GM19463 (cell line): ENCODE measurements around the gene PRSS21.

Experiments
- ATAC-seq: cut with Tn5 transposase; IDR thresholded peaks from one replicate; pipeline ENCODE4 v1.9.1; 2021; ENCODE audit warnings: mild to moderate bottlenecking, moderate library complexity; ENCODE audit not compliant: unreplicated experiment

Gene PRSS21

DNA sequence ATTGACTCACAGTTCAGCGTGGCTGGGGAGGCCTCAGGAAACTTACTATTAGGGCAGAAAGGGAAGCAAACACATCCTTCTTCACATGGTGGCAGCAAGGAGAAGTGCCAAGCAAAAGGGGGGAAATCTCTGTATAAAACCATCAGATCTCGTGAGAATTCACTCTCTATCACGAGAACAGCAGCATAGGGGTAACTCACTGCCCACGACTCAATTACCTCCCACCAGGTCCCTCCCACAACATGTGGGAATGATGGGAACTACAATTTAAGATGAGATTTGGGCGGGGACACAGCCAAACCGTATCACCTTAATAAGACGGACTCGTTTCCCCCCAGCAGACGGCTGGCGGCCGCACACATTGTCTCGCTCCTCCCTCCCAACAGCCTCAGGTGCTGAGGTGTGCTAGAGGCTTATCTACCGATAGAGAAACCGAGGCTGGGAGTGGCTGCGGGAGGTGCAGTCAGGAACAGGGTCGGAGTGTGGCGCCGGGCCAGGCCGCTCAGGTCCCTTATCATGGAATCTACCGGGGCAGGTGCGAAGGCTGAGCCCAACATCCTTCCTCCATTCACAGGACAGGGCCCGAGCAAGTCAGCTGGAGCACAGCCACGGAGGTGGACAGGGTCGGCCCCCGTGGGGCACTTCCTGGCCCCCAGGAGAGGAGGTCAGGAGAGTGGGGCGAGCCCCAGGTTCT is 8.2 kb downstream of the PRSS21 start:
- ATAC-seq: no peak

- ATAC-seq: no peak
Observed at GRCh38 chr16:2825906-2826305, 8.9 kb downstream of the PRSS21 start.

DNA sequence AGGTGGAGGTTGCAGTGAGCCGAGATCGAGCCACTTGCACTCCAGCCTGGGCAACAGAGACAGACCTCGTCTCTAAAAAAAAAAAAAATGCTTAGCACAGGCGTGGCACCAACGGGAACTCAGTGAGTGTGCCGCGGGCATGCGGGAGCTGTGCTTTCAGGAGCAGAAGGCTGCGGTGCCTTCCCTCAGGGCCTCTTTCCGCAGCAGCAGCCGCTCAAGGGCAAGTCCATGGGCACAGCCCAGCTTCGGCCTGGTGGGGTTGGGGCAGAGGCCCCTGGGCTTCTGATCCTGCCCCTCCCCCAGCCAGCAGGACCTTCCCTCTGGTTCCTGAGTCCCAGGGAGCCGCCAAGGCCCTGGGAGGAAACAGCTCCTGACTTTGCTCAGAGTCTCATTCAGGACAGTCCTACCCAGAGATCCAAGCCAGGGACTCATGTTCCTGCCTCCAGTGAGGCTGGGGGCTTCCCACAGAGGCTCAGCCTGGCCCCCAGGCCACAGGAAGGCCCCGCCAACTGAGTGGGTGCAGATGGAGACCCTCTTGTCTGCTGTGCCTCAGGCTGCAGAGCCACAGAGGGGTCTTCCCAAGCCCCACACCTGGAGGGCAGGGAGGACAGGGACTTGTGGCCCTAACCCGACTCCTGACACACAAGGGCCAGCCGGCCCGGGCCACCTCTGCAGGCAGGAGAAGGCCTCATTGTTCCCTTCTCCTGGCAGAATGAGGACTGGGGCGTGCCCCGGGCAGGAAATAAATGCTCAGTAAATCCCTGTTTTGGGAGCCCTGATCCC is 9.7 kb downstream of the PRSS21 start:
- ATAC-seq: no peak

DNA sequence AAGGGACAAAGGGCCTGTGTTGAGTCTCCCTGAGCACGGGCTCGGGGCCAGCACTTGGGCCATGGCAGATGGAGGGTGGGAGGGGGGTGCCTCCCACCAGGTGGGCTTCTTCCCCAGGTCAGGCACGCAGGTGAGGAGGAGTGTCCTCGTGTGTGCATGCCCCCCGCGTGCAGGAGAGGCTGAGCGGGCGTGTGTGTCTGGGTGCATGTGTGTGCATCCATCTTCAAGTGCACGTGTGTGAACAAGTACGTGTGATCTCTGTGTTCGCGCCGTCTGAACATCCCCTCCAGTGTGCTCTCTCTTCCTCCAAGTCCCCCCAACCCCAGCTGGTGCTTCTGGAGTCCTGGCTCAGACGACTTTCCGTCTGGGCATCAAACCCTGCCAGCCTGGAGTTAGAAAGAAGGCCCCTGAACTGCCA is 10.3 kb downstream of the PRSS21 start:
- ATAC-seq: no peak

GRCh38 chr16:2827831-2828520 is 10.9 kb downstream of the PRSS21 start:
- no peak for ATAC-seq

DNA sequence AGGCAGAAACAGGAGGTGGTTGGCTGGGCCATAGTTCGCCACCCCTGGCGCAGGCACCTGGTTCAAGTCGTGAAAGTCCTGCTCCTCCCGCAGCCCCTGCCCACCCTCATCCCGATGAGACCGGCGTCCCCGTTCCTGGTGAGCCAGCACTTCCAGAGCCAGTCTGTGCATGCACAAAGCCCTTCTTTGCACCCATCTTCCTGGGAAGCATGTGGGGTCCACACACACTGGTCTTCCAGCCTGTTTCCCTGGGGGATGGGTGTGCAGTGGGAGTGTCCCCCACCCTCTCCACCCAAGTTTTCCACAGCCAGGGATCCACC is 11.4 kb downstream of the PRSS21 start:
- no peak for ATAC-seq

- ATAC-seq: no peak
Observed at GRCh38 chr16:2828876-2829430, 11.9 kb downstream of the PRSS21 start.

GRCh38 chr16:2829501-2830354 is 12.7 kb downstream of the PRSS21 start, which contains the start of gene ZG16B:
TSS of gene ZG16B (plus strand) at chr16:2830303. CDS start at chr16:2830442, 139 bp downstream.
- ATAC-seq: no peak

DNA sequence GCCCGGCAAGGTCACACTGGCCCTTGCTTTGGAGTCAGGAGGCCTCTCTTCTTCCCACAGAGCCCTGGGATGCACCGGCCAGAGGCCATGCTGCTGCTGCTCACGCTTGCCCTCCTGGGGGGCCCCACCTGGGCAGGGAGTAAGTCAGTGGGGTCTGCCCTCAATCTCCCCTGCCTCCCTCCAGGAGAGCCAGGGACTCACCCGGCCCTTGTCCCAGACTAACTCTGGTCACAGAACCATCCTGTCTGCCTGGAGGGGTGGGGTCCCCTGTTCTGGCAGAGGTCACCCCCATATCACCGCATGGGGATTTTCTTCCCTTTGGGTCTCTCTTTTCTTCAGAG is 13.3 kb downstream of the PRSS21 start:
- ATAC-seq: no peak

- no peak for ATAC-seq
Observed at GRCh38 chr16:2831203-2831602, 14.2 kb downstream of the PRSS21 start.

GRCh38 chr16:2833776-2834175 is 16.7 kb downstream of the PRSS21 start:
- no peak for ATAC-seq

GRCh38 chr16:2834968-2835367 is 17.9 kb downstream of the PRSS21 start:
- no peak for ATAC-seq

- no peak for ATAC-seq
Observed at GRCh38 chr16:2835638-2836493, 18.8 kb downstream of the PRSS21 start.

GRCh38 chr16:2836646-2837508 is 19.8 kb downstream of the PRSS21 start:
- ATAC-seq: no peak

DNA sequence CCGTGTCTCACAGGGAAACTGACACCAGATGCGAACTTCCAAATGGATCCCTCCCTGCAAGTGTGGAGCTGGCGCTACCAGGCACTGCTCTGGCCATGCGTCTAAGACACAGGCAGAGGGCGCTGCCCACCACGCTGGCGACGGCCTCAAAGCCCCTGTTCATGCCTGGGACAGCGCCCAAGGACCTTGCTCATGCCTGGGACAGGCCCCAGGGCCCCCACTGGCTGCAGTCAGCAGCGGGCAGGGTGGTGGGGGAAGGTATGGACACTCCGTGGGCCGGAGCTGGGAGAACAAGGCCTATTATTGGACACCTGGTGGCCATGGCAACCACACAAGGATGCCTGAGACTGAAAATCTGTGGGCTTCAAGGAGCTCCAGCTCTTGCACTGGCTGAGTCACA is 21.9 kb downstream of the PRSS21 start:
- ATAC-seq: no peak

GRCh38 chr16:2839650-2840450 is 22.8 kb downstream of the PRSS21 start:
- no peak for ATAC-seq

DNA sequence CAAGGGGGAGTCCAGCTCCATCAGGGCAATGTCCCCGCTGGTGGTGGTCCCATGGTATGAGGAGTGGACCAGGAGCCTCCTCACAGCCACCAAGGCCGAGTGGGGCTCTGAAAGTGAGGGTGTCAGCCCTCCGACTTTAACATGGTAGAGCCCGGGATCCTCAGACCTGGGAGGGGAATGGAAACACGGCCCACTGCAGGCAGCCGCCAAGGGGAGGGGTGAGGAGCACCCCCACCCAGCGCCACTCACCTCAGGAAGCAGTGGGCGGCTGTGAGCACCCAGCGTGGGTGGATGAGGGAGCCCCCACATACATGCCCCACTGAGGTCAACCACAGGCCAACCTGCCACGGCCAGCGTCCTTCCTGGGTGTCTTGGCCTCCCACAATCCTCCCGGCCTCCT is 23.9 kb downstream of the PRSS21 start:
- no peak for ATAC-seq
